ENCODE data around the gene CYP11A1. TPM values are rescaled to one million over a fixed set of nuclear protein-coding genes. Genes with fewer than 3 reads are reported as not detected.

CYP11A1 gene
- total and polyA plus RNA-seq, 4 donors, result 0.15 to 0.97 (median 0.69) TPM

DNA sequence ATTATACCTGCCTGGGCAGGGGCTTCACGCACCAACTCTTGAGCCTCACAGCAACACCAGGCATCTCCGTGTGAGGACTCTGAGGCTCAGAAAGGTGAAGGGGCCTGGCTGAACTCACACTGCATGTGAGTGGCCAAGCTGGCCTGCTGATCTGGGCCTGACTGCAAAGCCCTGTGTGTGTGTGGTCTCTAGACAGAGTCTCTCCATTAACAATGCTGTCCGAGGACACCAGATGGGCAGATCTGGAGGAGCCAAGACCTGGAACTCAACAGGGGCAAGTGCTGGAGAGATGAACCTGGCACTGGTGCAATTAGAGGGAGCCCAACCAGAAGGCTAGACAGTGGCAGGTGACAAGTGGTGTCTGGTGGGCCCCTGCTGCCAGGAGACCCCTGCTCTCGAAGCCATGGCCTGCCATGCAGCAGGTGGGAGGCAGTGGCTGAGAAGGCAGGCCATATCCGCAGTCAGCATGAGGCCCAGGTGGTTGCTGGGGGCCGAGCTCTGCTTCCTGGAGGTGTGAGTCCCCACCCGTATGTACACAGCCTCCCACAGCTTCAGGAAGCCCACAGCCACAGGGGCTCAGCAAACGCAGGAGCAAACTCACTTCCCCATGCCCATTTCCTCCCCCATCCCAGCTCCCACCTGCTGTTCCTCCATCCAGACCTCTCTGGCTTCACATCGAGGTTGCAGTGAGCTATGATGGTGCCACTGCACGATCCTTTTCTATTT is 39.0 kb downstream of the CYP11A1 start:
- no peak for ATAC-seq (ENCODE audit: insufficient read depth, low FRiP score)
- Histone ChIP-seq H3K27ac (ENCODE audit: low read depth in 1 of 2, low read length in 1 of 2) (no peak overlapping the region), H3K36me3 (ENCODE audit: control insufficient read depth in 4 of 4, insufficient read depth in 4 of 4, low read length in 4 of 4) (no peaks in the 10 kb centered on the region), H3K9me3 (ENCODE audit: control insufficient read depth in 4 of 4, insufficient read depth in 3 of 4, low read length in 3 of 4) (no peaks in the 10 kb centered on the region), H3K27me3 (ENCODE audit: control insufficient read depth in 3 of 3, insufficient read depth in 3 of 3, low read length in 2 of 3) (no peaks in the 10 kb centered on the region), H3K9ac (ENCODE audit: insufficient read depth in 1 of 2, low read length in 2 of 2) (no peak overlapping the region), H3K4me3 (no peak overlapping the region), H3K4me1 (ENCODE audit: control insufficient read depth in 5 of 5, insufficient read depth in 5 of 5, low read length in 5 of 5) (no peaks in the 10 kb centered on the region)
- TF ChIP-seq, protein P1, sequence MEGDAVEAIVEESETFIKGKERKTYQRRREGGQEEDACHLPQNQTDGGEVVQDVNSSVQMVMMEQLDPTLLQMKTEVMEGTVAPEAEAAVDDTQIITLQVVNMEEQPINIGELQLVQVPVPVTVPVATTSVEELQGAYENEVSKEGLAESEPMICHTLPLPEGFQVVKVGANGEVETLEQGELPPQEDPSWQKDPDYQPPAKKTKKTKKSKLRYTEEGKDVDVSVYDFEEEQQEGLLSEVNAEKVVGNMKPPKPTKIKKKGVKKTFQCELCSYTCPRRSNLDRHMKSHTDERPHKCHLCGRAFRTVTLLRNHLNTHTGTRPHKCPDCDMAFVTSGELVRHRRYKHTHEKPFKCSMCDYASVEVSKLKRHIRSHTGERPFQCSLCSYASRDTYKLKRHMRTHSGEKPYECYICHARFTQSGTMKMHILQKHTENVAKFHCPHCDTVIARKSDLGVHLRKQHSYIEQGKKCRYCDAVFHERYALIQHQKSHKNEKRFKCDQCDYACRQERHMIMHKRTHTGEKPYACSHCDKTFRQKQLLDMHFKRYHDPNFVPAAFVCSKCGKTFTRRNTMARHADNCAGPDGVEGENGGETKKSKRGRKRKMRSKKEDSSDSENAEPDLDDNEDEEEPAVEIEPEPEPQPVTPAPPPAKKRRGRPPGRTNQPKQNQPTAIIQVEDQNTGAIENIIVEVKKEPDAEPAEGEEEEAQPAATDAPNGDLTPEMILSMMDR (IDR thresholded peaks at IDR 0.05; ENCODE audit: control extremely low read depth, extremely low read depth), result no peak
- no peak for DNase-seq
- WGBS, 2 donors, result 35 to 53% methylated on average over 10 of the region's 10 CpGs

- H3K36me3 ChIP-seq (ENCODE audit: control insufficient read depth in 4 of 4, insufficient read depth in 4 of 4, low read length in 4 of 4), result no peaks in the 10 kb centered on the region
- no peaks in the 10 kb centered on the region for H3K4me1 ChIP-seq (ENCODE audit: control insufficient read depth in 5 of 5, insufficient read depth in 5 of 5, low read length in 5 of 5)
- no peak overlapping the region for H3K9ac ChIP-seq (ENCODE audit: insufficient read depth in 1 of 2, low read length in 2 of 2)
- no peak overlapping the region for H3K4me3 ChIP-seq
- no peak overlapping the region for H3K27ac ChIP-seq (ENCODE audit: low read depth in 1 of 2, low read length in 1 of 2)
- 81 to 88% methylated on average over 6 of the region's 6 CpGs for WGBS, 2 donors
- H3K27me3 ChIP-seq (ENCODE audit: control insufficient read depth in 3 of 3, insufficient read depth in 3 of 3, low read length in 2 of 3), result no peaks in the 10 kb centered on the region
- DNase-seq (no peak), ATAC-seq (ENCODE audit: insufficient read depth, low FRiP score) (no peak)
- TF ChIP-seq, protein P1 (IDR thresholded peaks at IDR 0.05; ENCODE audit: control extremely low read depth, extremely low read depth), result no peak
- no peaks in the 10 kb centered on the region for H3K9me3 ChIP-seq (ENCODE audit: control insufficient read depth in 4 of 4, insufficient read depth in 3 of 4, low read length in 3 of 4)
These were observed 39.7 kb downstream of the CYP11A1 start for GRCh38 chr15:74327756-74328155.

DNA sequence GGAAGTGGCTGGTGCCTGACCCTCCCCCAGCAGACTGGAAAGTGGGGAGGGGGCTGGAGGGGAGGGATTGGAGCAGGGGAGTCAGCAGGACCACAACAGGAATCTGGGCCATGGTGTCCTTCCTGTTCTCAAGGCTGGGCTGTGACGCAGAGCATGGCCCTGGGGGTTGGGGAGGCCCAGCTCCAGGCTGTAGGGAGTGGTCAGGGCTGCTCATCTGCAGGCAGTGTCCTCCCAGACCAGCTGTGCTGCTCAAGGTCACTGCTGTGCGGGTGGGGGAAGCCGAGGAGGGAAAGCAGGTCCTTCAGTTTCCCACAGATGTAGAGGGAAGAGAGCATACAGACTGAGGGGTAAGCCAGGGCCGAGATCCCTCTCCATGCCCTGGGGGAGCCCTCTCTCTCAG is 40.7 kb downstream of the CYP11A1 start:
- DNase-seq, result peak in 1 of 3 donors; percentile 55
- H3K4me1 ChIP-seq (ENCODE audit: control insufficient read depth in 5 of 5, insufficient read depth in 5 of 5, low read length in 5 of 5), result no peaks in the 10 kb centered on the region
- WGBS, 2 donors, result 58 to 69% methylated on average over 4 of the region's 4 CpGs

More for the DNA sequence above, 40.7 kb downstream of the CYP11A1 start:
- H3K27me3 ChIP-seq (ENCODE audit: control insufficient read depth in 3 of 3, insufficient read depth in 3 of 3, low read length in 2 of 3), result no peaks in the 10 kb centered on the region
- H3K9me3 ChIP-seq (ENCODE audit: control insufficient read depth in 4 of 4, insufficient read depth in 3 of 4, low read length in 3 of 4), result peaks cover 0 to under 1% (median 0%) of the 10 kb centered on the region in 4 donors
- H3K9ac ChIP-seq (ENCODE audit: insufficient read depth in 1 of 2, low read length in 2 of 2), result no peak overlapping the region
- ATAC-seq (ENCODE audit: insufficient read depth, low FRiP score), result no peak
- no peak overlapping the region for H3K27ac ChIP-seq (ENCODE audit: low read depth in 1 of 2, low read length in 1 of 2)
- no peaks in the 10 kb centered on the region for H3K36me3 ChIP-seq (ENCODE audit: control insufficient read depth in 4 of 4, insufficient read depth in 4 of 4, low read length in 4 of 4)
- H3K4me3 ChIP-seq, result no peak overlapping the region
- TF ChIP-seq, protein P1 (IDR thresholded peaks at IDR 0.05; ENCODE audit: control extremely low read depth, extremely low read depth), result no peak
